Colonic mucosa (tissue), 4 donors: ENCODE results near the gene DOHH. TPM values are rescaled to one million over a fixed set of nuclear protein-coding genes. Genes with fewer than 3 reads are reported as not detected.

Experiments used
- DNase-seq: peaks from one replicate; pipeline ENCODE4 v3.0.0-alpha.2; 2020
- H3K27ac ChIP-seq: fragments of 200-600 bp; one replicate; pipeline ENCODE4 v1.8.0; 2021
- H3K27me3 ChIP-seq: fragments of 200-600 bp; one replicate; pipeline ENCODE4 v1.8.0; 2021
- H3K36me3 ChIP-seq: fragments of 200-600 bp; one replicate; pipeline ENCODE4 v1.8.0; 2021
- H3K4me1 ChIP-seq: fragments of 200-600 bp; one replicate; pipeline ENCODE4 v1.8.0; 2021; ENCODE audit warnings: mild to moderate bottlenecking
- H3K4me3 ChIP-seq: fragments of 200-600 bp; one replicate; pipeline ENCODE4 v1.8.0; 2021
- H3K9ac ChIP-seq, 2 donors: one replicate each; pipeline ENCODE4 v1.7.0; 2013; ENCODE audit warnings: control low read depth in 2 of 2, low read depth in 2 of 2, low read length in 2 of 2
- H3K9me3 ChIP-seq: fragments of 200-600 bp; one replicate; pipeline ENCODE4 v1.8.0; 2021
- CTCF ChIP-seq: fragments of 200-600 bp; IDR thresholded peaks from one replicate; pipeline ENCODE4 v1.8.0; 2022; ENCODE audit warnings: antibody characterized with exemption, mild to moderate bottlenecking
- intact Hi-C: fragments of 100-400 bp; cut with DNase I; formaldehyde crosslinking; loops from one replicate; pipeline ENCODE4 v1.14.1; 2022
- total RNA-seq, 2 donors: library from RNA; stranded (reverse); fragmentation: NEBNext Ultra II Directional in 1 of 2; extraction: Animal tissue kit (Norgen Biotek cat#: 25700) in 1 of 2; gene quantifications; one replicate each; pipeline ENCODE4 v1.2.1, GENCODE V29; 2021
- donor health status: healthy.
- donor health status: DM: no; HTN: no; CAD: no.
- donor health status: DM: no; HTN: no; CAD: no.

The DOHH gene
- 10 to 100 TPM in 1 of 2 donors, 1 to 10 TPM in 1; 9.5 to 24.4 TPM for total RNA-seq

DNA sequence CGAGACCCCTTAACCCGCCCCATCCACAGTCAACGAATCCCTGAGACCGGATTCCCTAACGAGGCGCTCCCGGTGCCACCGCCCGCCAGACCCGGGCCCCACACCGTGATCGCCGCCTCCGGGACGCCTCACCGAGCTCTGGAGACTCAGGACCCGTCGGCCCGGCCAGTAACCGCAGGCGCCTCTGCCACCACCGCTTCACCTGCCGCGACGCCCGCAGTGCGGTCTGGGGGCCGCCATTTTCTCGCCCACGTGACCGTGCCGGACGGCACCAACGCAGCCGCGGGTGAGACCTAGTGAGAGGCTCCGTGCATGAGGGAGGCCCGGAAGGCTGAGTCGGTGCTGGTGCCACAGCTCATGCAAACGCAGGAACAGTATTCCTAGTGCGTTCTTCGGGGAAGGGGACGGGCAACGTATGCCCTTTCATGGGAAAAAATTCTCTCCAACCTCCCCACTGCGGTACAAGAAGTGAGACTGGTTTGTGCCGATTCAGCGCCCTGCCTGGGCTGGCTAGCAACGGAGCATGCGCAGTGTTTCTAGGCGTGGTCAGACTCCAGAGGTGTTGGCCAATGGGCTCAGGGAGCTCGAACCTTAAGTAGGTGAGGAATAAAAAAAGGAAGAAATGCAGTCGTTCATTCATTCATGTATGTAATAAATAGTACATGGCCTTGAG lies at the start of gene DOHH:
Gene DOHH (minus strand): TSS at position 246 of the 673 bp plus-strand sequence. CDS start 3,860 bp downstream, outside the sequence.
- peak within 1 kb of the TSS; percentile 88 to 92 for H3K9ac ChIP-seq
- H3K4me1 ChIP-seq: peaks cover 11% of the 10 kb centered on the region
- H3K4me3 ChIP-seq: peak within 1 kb of the TSS; percentile 80
- TF ChIP-seq CTCF: no peak
- H3K36me3 ChIP-seq: peaks cover 6% of the 10 kb centered on the region
- H3K9me3 ChIP-seq: no peaks in the 10 kb centered on the region
- peak within 1 kb of the TSS; percentile 36 for H3K27ac ChIP-seq
- intact Hi-C loops: no loop called here
- peak; percentile 97 for DNase-seq
- H3K27me3 ChIP-seq: no peaks in the 10 kb centered on the region

GRCh38 chr19:3549816-3550215 lies 49.3 kb upstream of the DOHH start:
- no peak overlapping the region for H3K4me3 ChIP-seq
- no peak for DNase-seq
- H3K27ac ChIP-seq: no peak overlapping the region
- TF ChIP-seq CTCF: no peak
- no peak overlapping the region for H3K9ac ChIP-seq
- intact Hi-C loops: no loop called here
- no peaks in the 10 kb centered on the region for H3K9me3 ChIP-seq
- no peaks in the 10 kb centered on the region for H3K27me3 ChIP-seq
- no peaks in the 10 kb centered on the region for H3K36me3 ChIP-seq
- H3K4me1 ChIP-seq: no peaks in the 10 kb centered on the region

DNA sequence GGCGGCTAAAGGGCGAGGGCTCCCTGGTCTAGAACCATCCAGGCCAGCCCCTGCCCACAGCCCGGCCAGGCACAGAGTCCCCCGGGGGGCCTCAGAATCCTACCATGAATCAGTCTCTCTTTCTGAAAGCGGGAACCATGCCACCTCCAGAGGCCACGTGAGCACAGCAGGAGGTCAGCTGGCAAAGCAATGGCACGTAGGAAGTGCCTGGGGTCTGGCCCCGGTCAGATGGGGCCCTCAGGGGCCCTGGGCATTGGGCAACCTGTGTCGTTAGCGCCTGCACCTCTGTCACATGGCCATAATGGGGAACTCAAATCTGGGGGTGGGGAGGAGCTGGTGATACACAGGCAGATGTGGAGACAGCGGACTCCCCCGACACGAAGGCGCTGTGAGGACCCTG lies 48.1 kb upstream of the DOHH start:
- Histone ChIP-seq H3K27me3 (no peaks in the 10 kb centered on the region), H3K27ac (no peak overlapping the region), H3K36me3 (no peaks in the 10 kb centered on the region), H3K4me3 (no peak overlapping the region), H3K4me1 (no peaks in the 10 kb centered on the region), H3K9me3 (no peaks in the 10 kb centered on the region), H3K9ac (no peak overlapping the region)
- intact Hi-C loops: no loop called here
- DNase-seq: no peak
- no peak for TF ChIP-seq CTCF

GRCh38 chr19:3547767-3548282 lies 47.4 kb upstream of the DOHH start:
- DNase-seq: no peak
- H3K27me3 ChIP-seq: no peaks in the 10 kb centered on the region
- H3K9ac ChIP-seq: no peak overlapping the region
- H3K36me3 ChIP-seq: no peaks in the 10 kb centered on the region
- no peak overlapping the region for H3K27ac ChIP-seq
- TF ChIP-seq CTCF: no peak
- no peaks in the 10 kb centered on the region for H3K4me1 ChIP-seq
- H3K9me3 ChIP-seq: no peaks in the 10 kb centered on the region
- intact Hi-C loops: no loop called here
- no peak overlapping the region for H3K4me3 ChIP-seq

GRCh38 chr19:3547301-3547731 lies 46.8 kb upstream of the DOHH start:
- Histone ChIP-seq H3K4me1 (no peaks in the 10 kb centered on the region), H3K36me3 (no peaks in the 10 kb centered on the region)
- intact Hi-C loops: no loop called here

More at GRCh38 chr19:3547301-3547731, 46.8 kb upstream of the DOHH start:
- TF ChIP-seq CTCF: peak; percentile 40
- Histone ChIP-seq H3K9me3 (no peaks in the 10 kb centered on the region), H3K9ac (no peak overlapping the region), H3K27ac (no peak overlapping the region), H3K4me3 (no peak overlapping the region), H3K27me3 (no peaks in the 10 kb centered on the region)
- DNase-seq: no peak
